Neuronal stem cell (in vitro differentiated cells): ENCODE measurements around the gene AUTS2.

Source experiments
- DNase-seq: peaks from one replicate; pipeline ENCODE4 v3.0.0-alpha.2; 2013; ENCODE audit warnings: low spot score
- H2AFZ ChIP-seq: one replicate; pipeline ENCODE4 v1.6.1; 2013; ENCODE audit warnings: mild to moderate bottlenecking, low read length, inconsistent platforms
- H2AK5ac ChIP-seq: 2 replicates; pipeline ENCODE4 v1.6.1; 2013; ENCODE audit warnings: low read depth, mild to moderate bottlenecking, inconsistent platforms, low read length, moderate library complexity, mixed read lengths
- H2BK120ac ChIP-seq: 2 replicates; pipeline ENCODE4 v1.6.1; 2013; ENCODE audit warnings: low read depth, mild to moderate bottlenecking, inconsistent platforms, low read length, moderate library complexity, mixed read lengths
- H2BK12ac ChIP-seq: one replicate; pipeline ENCODE4 v1.6.1; 2013; ENCODE audit warnings: low read length, inconsistent platforms
- H2BK15ac ChIP-seq: 2 replicates; pipeline ENCODE4 v1.6.1; 2013; ENCODE audit warnings: mild to moderate bottlenecking, low read length, inconsistent platforms, mixed read lengths
- H2BK5ac ChIP-seq: one replicate; pipeline ENCODE4 v1.6.1; 2013; ENCODE audit warnings: inconsistent platforms, mild to moderate bottlenecking, low read length, moderate library complexity
- H3K14ac ChIP-seq: one replicate; pipeline ENCODE4 v1.6.1; 2013; ENCODE audit warnings: low read length, inconsistent platforms
- H3K18ac ChIP-seq: 2 replicates; pipeline ENCODE4 v1.6.1; 2013; ENCODE audit warnings: low read length, inconsistent platforms
- H3K23ac ChIP-seq: 2 replicates; pipeline ENCODE4 v1.6.1; 2013; ENCODE audit warnings: low read depth, mild to moderate bottlenecking, mixed read lengths, low read length, inconsistent platforms; ENCODE audit not compliant: poor library complexity
- H3K27ac ChIP-seq: replicated peaks from 3 replicates; pipeline ENCODE4 v1.5.1; 2013; ENCODE audit warnings: low read length, inconsistent platforms
- H3K27me3 ChIP-seq, 3 experiments: 2 replicates each; pipeline ENCODE4 v1.6.1; 2013; ENCODE audit warnings: low read length in 3 of 3, mild to moderate bottlenecking in 2 of 3, inconsistent platforms in 1 of 3, low read depth in 1 of 3, mixed read lengths in 1 of 3, moderate library complexity in 1 of 3; ENCODE audit not compliant: control insufficient read depth in 3 of 3, insufficient read depth in 3 of 3
- H3K36me3 ChIP-seq, 2 donors: replicated peaks in 1 of 2; 2 replicates each; pipeline ENCODE4 v1.6.1; 2013; ENCODE audit warnings: low read length in 2 of 2; ENCODE audit not compliant: control insufficient read depth in 2 of 2, insufficient read depth in 2 of 2
- H3K4ac ChIP-seq: 2 replicates; pipeline ENCODE4 v1.6.1; 2013; ENCODE audit warnings: inconsistent platforms, mild to moderate bottlenecking, low read length, moderate library complexity
- H3K4me1 ChIP-seq, 2 donors: 1 replicate in 1 of 2; 2 replicates in 1 of 2; pipeline ENCODE4 v1.6.1; 2013; ENCODE audit warnings: low read length in 2 of 2, low read depth in 1 of 2; ENCODE audit not compliant: control insufficient read depth in 2 of 2, insufficient read depth in 1 of 2
- H3K4me2 ChIP-seq: one replicate; pipeline ENCODE4 v1.6.1; 2013; ENCODE audit warnings: mild to moderate bottlenecking, low read length, inconsistent platforms; ENCODE audit not compliant: insufficient read depth, poor library complexity, severe bottlenecking
- H3K4me3 ChIP-seq, 2 donors: 2 replicates each; pipeline ENCODE4 v1.5.1; 2013; ENCODE audit warnings: low read length in 2 of 2, mild to moderate bottlenecking in 2 of 2, inconsistent platforms in 1 of 2, moderate library complexity in 1 of 2
- H3K79me1 ChIP-seq: one replicate; pipeline ENCODE4 v1.6.1; 2013; ENCODE audit warnings: low read depth, mild to moderate bottlenecking, inconsistent platforms, low read length, moderate library complexity
- H3K9ac ChIP-seq: one replicate; pipeline ENCODE4 v1.6.1; 2013; ENCODE audit warnings: mild to moderate bottlenecking, low read depth, low read length, inconsistent platforms; ENCODE audit not compliant: poor library complexity
- H3K9me3 ChIP-seq, 2 donors: replicated peaks in 1 of 2; 2 replicates each; pipeline versions ENCODE3 to v1.6.1; 2013; ENCODE audit warnings: low read length in 2 of 2, mild to moderate bottlenecking in 2 of 2, inconsistent platforms in 1 of 2, low read depth in 1 of 2, mixed read lengths in 1 of 2, moderate library complexity in 1 of 2; ENCODE audit not compliant: control insufficient read depth in 2 of 2, insufficient read depth in 1 of 2
- H4K8ac ChIP-seq: one replicate; pipeline ENCODE4 v1.6.1; 2013; ENCODE audit warnings: low read depth, mild to moderate bottlenecking, inconsistent platforms, low read length, moderate library complexity
- H4K91ac ChIP-seq: one replicate; pipeline ENCODE4 v1.6.1; 2013; ENCODE audit warnings: low read length, low read depth, mild to moderate bottlenecking, inconsistent platforms; ENCODE audit not compliant: poor library complexity
- WGBS, 2 donors: extraction: QIAGEN DNeasy Blood & Tissue Kit; methylation state at CpG; one replicate each; pipeline ENCODE4 v1.1.7; 2013; ENCODE audit warnings: missing lambda C conversion rate in 2 of 2, mixed read lengths in 1 of 2; ENCODE audit not compliant: insufficient read length in 2 of 2, insufficient replicate concordance in 1 of 2; ENCODE audit errors: extremely low coverage in 2 of 2; 5-methylcytosine and 5-hydroxymethylcytosine counted together

Gene AUTS2

DNA sequence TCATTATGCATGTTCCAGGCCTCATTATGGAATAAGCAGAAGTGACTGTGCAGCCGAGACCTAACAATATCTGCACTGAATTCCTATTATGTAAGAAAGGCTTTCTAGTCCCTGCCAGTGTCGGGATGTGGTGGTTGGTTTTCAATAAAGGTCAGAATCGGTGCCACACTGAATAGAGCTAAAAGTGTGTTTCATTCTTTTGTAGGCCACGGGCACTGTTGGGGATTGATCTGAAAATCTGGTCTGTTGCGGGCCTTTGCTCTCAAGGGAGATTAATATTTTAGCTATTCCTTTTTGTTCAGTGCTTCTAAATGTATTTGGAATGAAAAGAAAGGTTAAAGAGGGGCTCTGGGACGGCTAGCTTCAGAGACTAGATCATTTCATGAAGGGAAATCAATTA is 974.3 kb downstream of the AUTS2 start:
- Histone ChIP-seq H3K23ac (no peak overlapping the region), H4K91ac (no peak overlapping the region), H3K27ac (no peak overlapping the region), H2BK15ac (no peak overlapping the region), H3K79me1 (no peaks in the 10 kb centered on the region), H3K27me3 (peaks cover 0 to 81% (median 26%) of the 10 kb centered on the region in 3 experiments), H3K4ac (no peak overlapping the region), H3K36me3 (peaks cover 0 to 3% of the 10 kb centered on the region in 2 donors), H2AK5ac (no peak overlapping the region), H3K18ac (no peak overlapping the region), H4K8ac (no peak overlapping the region), H3K14ac (no peak overlapping the region), H3K4me2 (no peak overlapping the region), H3K4me1 (peaks cover 18 to 60% of the 10 kb centered on the region in 2 donors), H2BK120ac (no peak overlapping the region), H2BK12ac (no peak overlapping the region), H2AFZ (no peak overlapping the region), H3K9me3 (peaks cover 0 to 3% of the 10 kb centered on the region in 2 donors), H2BK5ac (no peak overlapping the region), H3K4me3 (no peak overlapping the region), H3K9ac (no peak overlapping the region)
- WGBS, 2 donors, result no CpG with 5 or more reads among the region's 6 CpGs
- no peak for DNase-seq

DNA sequence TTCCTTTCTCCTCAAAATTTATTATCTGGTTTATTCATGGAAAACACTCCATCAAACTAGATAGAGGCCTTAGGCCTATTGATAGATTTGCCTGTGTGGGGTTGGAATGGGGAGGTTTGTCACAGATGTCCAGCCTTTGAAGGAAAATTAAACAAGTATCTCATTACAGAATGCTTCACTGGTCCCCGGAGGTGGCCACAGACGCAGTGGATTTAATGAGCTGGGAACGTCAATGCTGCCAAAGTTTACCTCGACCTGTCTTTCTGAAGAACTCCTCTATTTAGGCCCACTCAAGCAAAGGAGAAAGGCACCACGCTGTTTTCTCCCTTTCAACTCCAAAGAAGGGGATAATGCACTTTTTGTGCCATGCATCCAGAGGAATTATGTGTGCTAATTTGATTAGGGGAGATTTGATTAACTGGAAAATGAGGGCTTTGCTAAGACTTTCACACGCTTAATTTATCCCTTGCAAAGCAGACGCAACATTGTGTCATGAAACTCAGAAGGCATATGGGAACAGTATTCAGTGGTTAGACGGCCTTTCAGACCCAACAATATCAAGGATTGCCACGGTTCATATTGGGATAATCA is 974.9 kb downstream of the AUTS2 start:
- H3K4me2 ChIP-seq, result no peak overlapping the region
- no CpG with 5 or more reads among the region's 9 CpGs for WGBS, 2 donors
- peaks cover 0 to 3% of the 10 kb centered on the region in 2 donors for H3K36me3 ChIP-seq
- no peak overlapping the region for H3K9ac ChIP-seq
- peaks cover 0 to 76% (median 26%) of the 10 kb centered on the region in 3 experiments for H3K27me3 ChIP-seq
- H3K4me3 ChIP-seq, result no peak overlapping the region
- no peak overlapping the region for H2AK5ac ChIP-seq
- DNase-seq, result peak; percentile 86
- no peaks in the 10 kb centered on the region for H3K79me1 ChIP-seq
- H2BK120ac ChIP-seq, result no peak overlapping the region
- no peak overlapping the region for H3K18ac ChIP-seq
- H2BK5ac ChIP-seq, result no peak overlapping the region
- peaks cover 18 to 60% of the 10 kb centered on the region in 2 donors for H3K4me1 ChIP-seq
- H4K8ac ChIP-seq, result no peak overlapping the region
- no peak overlapping the region for H4K91ac ChIP-seq
- no peak overlapping the region for H3K4ac ChIP-seq
- no peak overlapping the region for H3K14ac ChIP-seq
- H3K27ac ChIP-seq, result no peak overlapping the region
- H3K23ac ChIP-seq, result no peak overlapping the region
- no peak overlapping the region for H2BK15ac ChIP-seq
- H3K9me3 ChIP-seq, result peaks cover 0 to 4% of the 10 kb centered on the region in 2 donors
- no peak overlapping the region for H2AFZ ChIP-seq
- no peak overlapping the region for H2BK12ac ChIP-seq

DNA sequence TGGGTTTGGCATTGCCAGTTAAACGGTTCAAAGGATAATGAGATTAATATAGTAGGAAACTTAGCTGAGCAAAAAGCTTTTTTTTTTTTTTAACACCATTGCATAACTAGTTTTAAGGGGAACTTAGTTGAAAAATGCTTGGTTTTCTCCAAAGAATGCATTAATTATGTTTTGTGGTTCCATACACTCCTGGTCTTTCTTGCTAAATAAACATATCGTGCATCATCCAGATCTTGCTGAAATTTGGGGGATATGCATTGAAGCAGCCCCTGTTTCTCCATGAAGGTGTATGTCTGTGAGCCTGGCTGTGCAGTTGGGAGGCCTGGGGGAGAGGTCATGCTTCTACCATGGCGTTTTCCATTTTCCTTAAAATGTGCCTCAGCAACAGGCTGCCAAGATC is 975.4 kb downstream of the AUTS2 start:
- WGBS, 2 donors, result no CpG with 5 or more reads among the region's 3 CpGs
- no peak overlapping the region for H3K23ac ChIP-seq
- H3K27ac ChIP-seq, result no peak overlapping the region

DNA sequence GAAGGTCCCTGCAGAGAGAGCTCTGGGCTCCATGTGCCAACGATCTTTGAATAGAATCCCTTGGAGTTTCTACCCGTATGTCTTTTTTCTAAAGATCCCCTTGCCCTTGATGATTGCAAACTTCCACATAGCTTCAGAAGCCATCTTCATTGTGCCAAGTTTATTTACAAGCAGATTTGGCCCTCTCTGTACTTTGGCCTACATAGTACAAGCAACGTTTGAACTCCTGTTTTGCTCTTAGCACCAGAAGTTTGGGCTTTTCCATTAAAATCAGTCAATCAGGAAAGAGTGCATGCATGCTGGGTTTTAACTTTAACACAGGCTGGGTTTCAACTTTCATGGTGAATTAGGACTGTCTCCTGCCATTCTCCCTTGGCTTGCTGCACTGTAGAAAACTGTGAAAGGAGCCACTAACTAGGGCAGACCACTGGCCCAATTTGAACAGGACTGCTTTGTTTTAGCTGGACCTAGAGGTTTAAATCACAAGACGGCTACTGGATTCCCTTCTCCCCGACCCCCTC is 976.1 kb downstream of the AUTS2 start:
- WGBS, 2 donors, result no CpG with 5 or more reads among the region's 5 CpGs
- Histone ChIP-seq H2AFZ (no peak overlapping the region), H3K9ac (no peak overlapping the region), H3K79me1 (no peaks in the 10 kb centered on the region), H2BK120ac (no peak overlapping the region), H2AK5ac (no peak overlapping the region), H4K8ac (no peak overlapping the region), H3K23ac (no peak overlapping the region), H3K4me1 (peaks cover 18 to 54% of the 10 kb centered on the region in 2 donors), H3K4me2 (no peak overlapping the region), H3K9me3 (peaks cover 0 to 2% of the 10 kb centered on the region in 2 donors), H2BK12ac (no peak overlapping the region), H3K36me3 (no peaks in the 10 kb centered on the region), H3K14ac (no peak overlapping the region), H2BK5ac (no peak overlapping the region), H3K27me3 (peaks cover 0 to 66% (median 22%) of the 10 kb centered on the region in 3 experiments), H3K18ac (no peak overlapping the region), H4K91ac (no peak overlapping the region), H2BK15ac (no peak overlapping the region), H3K4me3 (no peak overlapping the region), H3K4ac (no peak overlapping the region), H3K27ac (no peak overlapping the region)
- no peak for DNase-seq

More for the DNA sequence above, 975.4 kb downstream of the AUTS2 start:
- Histone ChIP-seq H3K4me2 (no peak overlapping the region), H3K27me3 (peaks cover 0 to 73% (median 22%) of the 10 kb centered on the region in 3 experiments), H3K4me1 (peaks cover 18 to 60% of the 10 kb centered on the region in 2 donors), H3K4me3 (no peak overlapping the region), H4K8ac (no peak overlapping the region), H2BK120ac (no peak overlapping the region), H3K18ac (no peak overlapping the region), H3K14ac (no peak overlapping the region), H2AFZ (no peak overlapping the region), H4K91ac (no peak overlapping the region), H2BK5ac (no peak overlapping the region), H3K4ac (no peak overlapping the region), H2BK12ac (no peak overlapping the region), H3K36me3 (no peaks in the 10 kb centered on the region), H3K79me1 (no peaks in the 10 kb centered on the region), H3K9me3 (peaks cover 0 to 2% of the 10 kb centered on the region in 2 donors), H2AK5ac (no peak overlapping the region), H2BK15ac (no peak overlapping the region), H3K9ac (no peak overlapping the region)
- DNase-seq, result no peak
